Endothelial cell of umbilical vein (primary cell): ENCODE data around the gene ANKRD35. TPM values are rescaled to one million over a fixed set of nuclear protein-coding genes. Genes with fewer than 3 reads are reported as not detected.

Source experiments
- BruUV-seq: library from RNA; stranded (reverse); fragments of 400-500 nt; replicated peaks from 2 replicates; lab custom pipeline; 2021; lab: Mats Ljungman, UMichigan
- CTCF ChIA-PET: fragments of 300-600, 350-600 bp; sonication (Branson Sonifier 250); formaldehyde crosslinking; loops from one replicate; lab custom pipeline; 2021; ENCODE audit warnings: antibody characterized with exemption, inconsistent platforms; lab: Charles Lee
- POLR2A ChIA-PET: fragments of 300-600, 350-600 bp; sonication (Branson Sonifier 250); formaldehyde crosslinking; loops from one replicate; lab custom pipeline; 2021; ENCODE audit warnings: antibody characterized with exemption, inconsistent platforms; lab: Charles Lee
- DNase-seq: peaks from one replicate; pipeline ENCODE4 v3.0.0-alpha.2; 2011; ENCODE audit warnings: low read depth, low spot score
- FAIRE-seq: peaks from 2 replicates; lab custom pipeline; 2011; peaks lifted over from hg19 to GRCh38; lab: Jason Lieb, UNC
- H2AFZ ChIP-seq: 2 replicates; pipeline ENCODE4 v1.6.0; 2012; ENCODE audit warnings: low read depth, low read length, control low read depth, inconsistent platforms
- H3K27ac ChIP-seq: 2 replicates; pipeline ENCODE4 v1.5.1; 2011; ENCODE audit warnings: low read depth, mild to moderate bottlenecking, control low read depth, low read length, moderate library complexity; ENCODE audit not compliant: insufficient read depth
- H3K27me3 ChIP-seq, 2 experiments: 2 replicates each; pipeline versions ENCODE4 v1.6.0 to v1.6.1; 2011; ENCODE audit warnings: low read length in 2 of 2, mixed read lengths in 1 of 2; ENCODE audit not compliant: control insufficient read depth in 2 of 2, insufficient read depth in 2 of 2
- H3K36me3 ChIP-seq, 2 experiments: 2 replicates in 1 of 2; 3 replicates in 1 of 2; pipeline ENCODE4 v1.5.1; 2011; ENCODE audit warnings: low read length in 2 of 2, mild to moderate bottlenecking in 1 of 2, moderate library complexity in 1 of 2; ENCODE audit not compliant: control insufficient read depth in 2 of 2, insufficient read depth in 2 of 2; ENCODE audit errors: extremely low read depth in 1 of 2
- H3K4me1 ChIP-seq: 3 replicates; pipeline ENCODE4 v1.5.1; 2011; ENCODE audit warnings: mild to moderate bottlenecking, low read length; ENCODE audit not compliant: control insufficient read depth, insufficient read depth; ENCODE audit errors: extremely low read depth
- H3K4me2 ChIP-seq: 2 replicates; pipeline ENCODE4 v1.6.1; 2011; ENCODE audit warnings: low read length, control low read depth, mixed read lengths; ENCODE audit not compliant: insufficient read depth
- H3K4me3 ChIP-seq, 3 experiments: fragments of 200-600 bp in 1 of 3; sonication (generic), shearing (Covaris generic) in 1 of 3; replicated peaks in 1 of 3; 2 replicates each; pipeline ENCODE4 v1.5.1; 2011 to 2016; ENCODE audit warnings: control low read depth in 3 of 3, low read length in 3 of 3, mild to moderate bottlenecking in 2 of 3, inconsistent platforms in 1 of 3, low read depth in 1 of 3, moderate library complexity in 1 of 3; ENCODE audit not compliant: insufficient read depth in 1 of 3
- H3K79me2 ChIP-seq: 2 replicates; pipeline ENCODE4 v1.6.0; 2012; ENCODE audit warnings: low read length, inconsistent platforms; ENCODE audit not compliant: control insufficient read depth, insufficient read depth
- H3K9ac ChIP-seq: replicated peaks from 2 replicates; pipeline ENCODE3; 2011; ENCODE audit warnings: low read length, control low read depth; ENCODE audit not compliant: insufficient read depth; ENCODE audit errors: extremely low read depth
- H3K9me1 ChIP-seq: replicated peaks from 3 replicates; pipeline ENCODE4 v1.6.0; 2011; ENCODE audit warnings: mild to moderate bottlenecking, low read length; ENCODE audit not compliant: control insufficient read depth, insufficient read depth; ENCODE audit errors: extremely low read depth
- H3K9me3 ChIP-seq: replicated peaks from 2 replicates; pipeline ENCODE4 v1.5.1; 2012; ENCODE audit warnings: low read length, inconsistent platforms; ENCODE audit not compliant: control insufficient read depth, insufficient read depth
- H4K20me1 ChIP-seq: replicated peaks from 2 replicates; pipeline ENCODE3; 2011; ENCODE audit warnings: mild to moderate bottlenecking, low read length; ENCODE audit not compliant: control insufficient read depth, insufficient read depth; ENCODE audit errors: extremely low read depth
- CTCF ChIP-seq, 2 donors: IDR thresholded peaks; 1 replicate in 1 of 2; 2 replicates in 1 of 2; pipeline ENCODE4 v1.5.1; 2011; ENCODE audit warnings: low read length in 2 of 2, mild to moderate bottlenecking in 2 of 2, moderate library complexity in 2 of 2, control low read depth in 1 of 2, inconsistent platforms in 1 of 2, low read depth in 1 of 2; ENCODE audit not compliant: insufficient read depth in 1 of 2; ENCODE audit errors: extremely low read depth in 1 of 2
- EZH2 ChIP-seq: IDR thresholded peaks from 2 replicates; pipeline ENCODE4 v1.6.1; 2012; ENCODE audit warnings: borderline replicate concordance, low read depth, mild to moderate bottlenecking, moderate library complexity, low read length, inconsistent platforms; ENCODE audit not compliant: severe bottlenecking
- FOS ChIP-seq: IDR thresholded peaks from 2 replicates; pipeline ENCODE4 v1.6.1; 2011; ENCODE audit warnings: mild to moderate bottlenecking, low read length, moderate library complexity, borderline replicate concordance; ENCODE audit not compliant: insufficient read depth
- GATA2 ChIP-seq: IDR thresholded peaks from 2 replicates; pipeline ENCODE4 v1.7.0; 2011; ENCODE audit warnings: low read depth, mild to moderate bottlenecking, moderate library complexity, mixed read lengths, low read length; ENCODE audit not compliant: insufficient read length, insufficient read depth
- JUN ChIP-seq: IDR thresholded peaks from 2 replicates; pipeline ENCODE4 v1.6.1; 2011; ENCODE audit warnings: borderline replicate concordance, low read depth; ENCODE audit not compliant: insufficient read length, insufficient read depth
- MAX ChIP-seq: IDR thresholded peaks from 2 replicates; pipeline ENCODE4 v1.6.1; 2011; ENCODE audit not compliant: insufficient read depth, insufficient read length
- MYC ChIP-seq: IDR thresholded peaks from one replicate; pipeline ENCODE4 v1.6.1; 2011; ENCODE audit warnings: mild to moderate bottlenecking, low read depth, low read length
- POLR2A ChIP-seq: IDR thresholded peaks from 2 replicates; pipeline ENCODE4 v1.6.1; 2012; ENCODE audit warnings: low read depth, mild to moderate bottlenecking, control low read depth, low read length
- POLR2AphosphoS5 ChIP-seq: IDR thresholded peaks from 2 replicates; pipeline ENCODE4 v1.6.1; 2012; ENCODE audit warnings: low read depth, mild to moderate bottlenecking, control low read depth, low read length, moderate library complexity; ENCODE audit not compliant: insufficient read depth
- dilution Hi-C: fragments of 300-500 bp; cut with MboI; formaldehyde crosslinking; loops from one replicate; pipeline ENCODE4 v1.15.0; 2019; ENCODE audit warnings: low sequenced_read_pairs; ENCODE audit not compliant: extremely low pct_ligation_motif_present
- intact Hi-C: fragments of 100-400 bp; cut with micrococcal nuclease; formaldehyde crosslinking; loops from one replicate; pipeline ENCODE4 v1.10.0; 2022
- polyA plus RNA-seq, 4 experiments: library from polyadenylated mRNA; depleted of rRNA in 3 of 4; stranded (reverse) in 3 of 4; unstranded in 1 of 4; fragments of >200 nt; gene quantifications; 2 replicates each; pipeline versions ENCODE4 v1.2.1 to v1.2.3, GENCODE V29; 2011 to 2012; ENCODE audit warnings: missing spikeins in 1 of 4
- total RNA-seq: library from RNA; stranded (reverse); gene quantifications from 2 replicates; pipeline ENCODE4 v1.2.3, GENCODE V29; 2021

ANKRD35 gene
- total and polyA plus RNA-seq, 2 donors (not counting 3 experiments of a cell fraction or from before 2014, with no cell fraction given): 0.15 to 0.20 TPM

GRCh38 chr1:145868232-145868631, 17.4 kb downstream of the ANKRD35 start:
- Histone ChIP-seq H3K4me2 (no peak overlapping the region), H3K4me1 (peaks cover 8% of the 10 kb centered on the region), H3K27me3 (peaks cover 7 to 11% of the 10 kb centered on the region in 2 experiments), H3K79me2 (no peaks in the 10 kb centered on the region), H3K9me1 (no peaks in the 10 kb centered on the region), H4K20me1 (no peaks in the 10 kb centered on the region), H2AFZ (no peak overlapping the region), H3K36me3 (no peaks in the 10 kb centered on the region), H3K9me3 (no peaks in the 10 kb centered on the region), H3K9ac (no peak overlapping the region), H3K4me3 (no peak overlapping the region), H3K27ac (no peak overlapping the region)
- ChIA-PET CTCF (interaction anchor here (0.9 to 2.5 kb wide), 5 partner anchors 10 to 23 kb away, joined by 3 to 10 read pairs (median 4); partner anchors contain the start of gene NUDT17), POLR2A (no interaction called here)
- FAIRE-seq: no peak
- no TSS peak for BruUV-seq
- DNase-seq: no peak
- TF ChIP-seq CTCF (IDR thresholded peaks at IDR 0.05; ENCODE audit: extremely low read depth in 1 of 2, insufficient read depth in 1 of 2, low read depth in 1 of 2, low read length in 2 of 2) (no peak), MYC (no peak), GATA2 (no peak), POLR2AphosphoS5 (no peak), MAX (no peak), POLR2A (no peak), FOS (no peak), EZH2 (no peak), JUN (no peak)
- intact Hi-C loops (no loop called here), dilution Hi-C loops (no loop called here)
